ENCODE results near the gene EXO1.

Gene EXO1

GRCh38 chr1:241813768-241814320 lies 34.2 kb upstream of the EXO1 start:
- no peaks in the 10 kb centered on the region for H3K36me3 ChIP-seq (ENCODE audit: insufficient read depth, insufficient read length, low read length)
- H3K27me3 ChIP-seq (ENCODE audit: insufficient read depth, insufficient read length), result no peaks in the 10 kb centered on the region
- H3K4me3 ChIP-seq (ENCODE audit: insufficient read length, low read depth), result no peak overlapping the region
- no peak for TF ChIP-seq SUZ12 (IDR thresholded peaks at IDR 0.05; ENCODE audit: extremely low read depth, insufficient read depth, insufficient read length)
- no peak for TF ChIP-seq ZNF274 (IDR thresholded peaks at IDR 0.05; ENCODE audit: low read depth, low read length)
- no peak for TF ChIP-seq YY1 (IDR thresholded peaks at IDR 0.05; ENCODE audit: insufficient read depth, insufficient read length)
- H3K4me1 ChIP-seq (ENCODE audit: insufficient read depth, insufficient read length), result no peaks in the 10 kb centered on the region
- H3K9ac ChIP-seq (ENCODE audit: insufficient read length, low read depth), result no peak overlapping the region
- H3K9me3 ChIP-seq (ENCODE audit: insufficient read depth, low read length), result no peaks in the 10 kb centered on the region
- no peak for DNase-seq (ENCODE audit: low read depth, low spot score)

GRCh38 chr1:241816008-241816407 lies 32.0 kb upstream of the EXO1 start:
- Histone ChIP-seq H3K36me3 (ENCODE audit: insufficient read depth, insufficient read length, low read length) (no peaks in the 10 kb centered on the region), H3K9ac (ENCODE audit: insufficient read length, low read depth) (no peak overlapping the region), H3K4me1 (ENCODE audit: insufficient read depth, insufficient read length) (no peaks in the 10 kb centered on the region), H3K9me3 (ENCODE audit: insufficient read depth, low read length) (no peaks in the 10 kb centered on the region), H3K27me3 (ENCODE audit: insufficient read depth, insufficient read length) (no peaks in the 10 kb centered on the region), H3K4me3 (ENCODE audit: insufficient read length, low read depth) (no peak overlapping the region)
- DNase-seq (ENCODE audit: low read depth, low spot score), result no peak
- TF ChIP-seq SUZ12 (IDR thresholded peaks at IDR 0.05; ENCODE audit: extremely low read depth, insufficient read depth, insufficient read length), result no peak
- no peak for TF ChIP-seq ZNF274 (IDR thresholded peaks at IDR 0.05; ENCODE audit: low read depth, low read length)
- TF ChIP-seq YY1 (IDR thresholded peaks at IDR 0.05; ENCODE audit: insufficient read depth, insufficient read length), result no peak

GRCh38 chr1:241817331-241817792 lies 30.6 kb upstream of the EXO1 start:
- TF ChIP-seq YY1 (IDR thresholded peaks at IDR 0.05; ENCODE audit: insufficient read depth, insufficient read length) (no peak), SUZ12 (IDR thresholded peaks at IDR 0.05; ENCODE audit: extremely low read depth, insufficient read depth, insufficient read length) (no peak), ZNF274 (IDR thresholded peaks at IDR 0.05; ENCODE audit: low read depth, low read length) (no peak)
- Histone ChIP-seq H3K36me3 (ENCODE audit: insufficient read depth, insufficient read length, low read length) (no peaks in the 10 kb centered on the region), H3K27me3 (ENCODE audit: insufficient read depth, insufficient read length) (no peaks in the 10 kb centered on the region), H3K4me1 (ENCODE audit: insufficient read depth, insufficient read length) (no peaks in the 10 kb centered on the region), H3K9me3 (ENCODE audit: insufficient read depth, low read length) (no peaks in the 10 kb centered on the region), H3K9ac (ENCODE audit: insufficient read length, low read depth) (no peak overlapping the region), H3K4me3 (ENCODE audit: insufficient read length, low read depth) (no peak overlapping the region)
- DNase-seq (ENCODE audit: low read depth, low spot score), result no peak

GRCh38 chr1:241817956-241818612 lies 29.9 kb upstream of the EXO1 start:
- Histone ChIP-seq H3K9ac (ENCODE audit: insufficient read length, low read depth) (no peak overlapping the region), H3K4me3 (ENCODE audit: insufficient read length, low read depth) (no peak overlapping the region), H3K4me1 (ENCODE audit: insufficient read depth, insufficient read length) (no peaks in the 10 kb centered on the region), H3K9me3 (ENCODE audit: insufficient read depth, low read length) (no peaks in the 10 kb centered on the region), H3K36me3 (ENCODE audit: insufficient read depth, insufficient read length, low read length) (no peaks in the 10 kb centered on the region), H3K27me3 (ENCODE audit: insufficient read depth, insufficient read length) (no peaks in the 10 kb centered on the region)
- no peak for DNase-seq (ENCODE audit: low read depth, low spot score)
- TF ChIP-seq SUZ12 (IDR thresholded peaks at IDR 0.05; ENCODE audit: extremely low read depth, insufficient read depth, insufficient read length) (no peak), ZNF274 (IDR thresholded peaks at IDR 0.05; ENCODE audit: low read depth, low read length) (no peak), YY1 (IDR thresholded peaks at IDR 0.05; ENCODE audit: insufficient read depth, insufficient read length) (no peak)

GRCh38 chr1:241819340-241819866 lies 28.6 kb upstream of the EXO1 start:
- Histone ChIP-seq H3K27me3 (ENCODE audit: insufficient read depth, insufficient read length) (no peaks in the 10 kb centered on the region), H3K9me3 (ENCODE audit: insufficient read depth, low read length) (no peaks in the 10 kb centered on the region), H3K36me3 (ENCODE audit: insufficient read depth, insufficient read length, low read length) (no peaks in the 10 kb centered on the region), H3K9ac (ENCODE audit: insufficient read length, low read depth) (no peak overlapping the region), H3K4me1 (ENCODE audit: insufficient read depth, insufficient read length) (no peaks in the 10 kb centered on the region), H3K4me3 (ENCODE audit: insufficient read length, low read depth) (no peak overlapping the region)
- no peak for TF ChIP-seq YY1 (IDR thresholded peaks at IDR 0.05; ENCODE audit: insufficient read depth, insufficient read length)
- TF ChIP-seq ZNF274 (IDR thresholded peaks at IDR 0.05; ENCODE audit: low read depth, low read length), result no peak
- TF ChIP-seq SUZ12 (IDR thresholded peaks at IDR 0.05; ENCODE audit: extremely low read depth, insufficient read depth, insufficient read length), result no peak
- DNase-seq (ENCODE audit: low read depth, low spot score), result no peak

GRCh38 chr1:241821363-241821762 lies 26.6 kb upstream of the EXO1 start:
- Histone ChIP-seq H3K4me1 (ENCODE audit: insufficient read depth, insufficient read length) (no peaks in the 10 kb centered on the region), H3K36me3 (ENCODE audit: insufficient read depth, insufficient read length, low read length) (no peaks in the 10 kb centered on the region), H3K27me3 (ENCODE audit: insufficient read depth, insufficient read length) (no peaks in the 10 kb centered on the region), H3K9me3 (ENCODE audit: insufficient read depth, low read length) (no peaks in the 10 kb centered on the region), H3K9ac (ENCODE audit: insufficient read length, low read depth) (no peak overlapping the region), H3K4me3 (ENCODE audit: insufficient read length, low read depth) (no peak overlapping the region)
- DNase-seq (ENCODE audit: low read depth, low spot score), result no peak
- TF ChIP-seq ZNF274 (IDR thresholded peaks at IDR 0.05; ENCODE audit: low read depth, low read length), result no peak
- no peak for TF ChIP-seq YY1 (IDR thresholded peaks at IDR 0.05; ENCODE audit: insufficient read depth, insufficient read length)
- no peak for TF ChIP-seq SUZ12 (IDR thresholded peaks at IDR 0.05; ENCODE audit: extremely low read depth, insufficient read depth, insufficient read length)

GRCh38 chr1:241822846-241823245 lies 25.2 kb upstream of the EXO1 start:
- Histone ChIP-seq H3K9me3 (ENCODE audit: insufficient read depth, low read length) (no peaks in the 10 kb centered on the region), H3K4me1 (ENCODE audit: insufficient read depth, insufficient read length) (no peaks in the 10 kb centered on the region), H3K9ac (ENCODE audit: insufficient read length, low read depth) (no peak overlapping the region), H3K4me3 (ENCODE audit: insufficient read length, low read depth) (no peak overlapping the region), H3K27me3 (ENCODE audit: insufficient read depth, insufficient read length) (no peaks in the 10 kb centered on the region), H3K36me3 (ENCODE audit: insufficient read depth, insufficient read length, low read length) (no peaks in the 10 kb centered on the region)
- no peak for TF ChIP-seq ZNF274 (IDR thresholded peaks at IDR 0.05; ENCODE audit: low read depth, low read length)
- TF ChIP-seq YY1 (IDR thresholded peaks at IDR 0.05; ENCODE audit: insufficient read depth, insufficient read length), result no peak
- DNase-seq (ENCODE audit: low read depth, low spot score), result no peak

Measured in NT2/D1 (cell line).